Erythroblast (primary cell): ENCODE results near the gene NRM.
"Not testable (repeated sequence)": the region's sequence is repeated elsewhere in the genome, so short reads cannot be mapped to it uniquely, and the experiment has no call there.

ENCODE experiments used
- GATA1 ChIP-seq: IDR thresholded peaks from 2 replicates; pipeline ENCODE4 v1.6.1; 2011; ENCODE audit warnings: low read depth, mild to moderate bottlenecking, control low read depth, low read length, moderate library complexity
- POLR2A ChIP-seq: IDR thresholded peaks from 2 replicates; pipeline ENCODE4 v1.6.1; 2011; ENCODE audit warnings: mild to moderate bottlenecking, low read length

DNA sequence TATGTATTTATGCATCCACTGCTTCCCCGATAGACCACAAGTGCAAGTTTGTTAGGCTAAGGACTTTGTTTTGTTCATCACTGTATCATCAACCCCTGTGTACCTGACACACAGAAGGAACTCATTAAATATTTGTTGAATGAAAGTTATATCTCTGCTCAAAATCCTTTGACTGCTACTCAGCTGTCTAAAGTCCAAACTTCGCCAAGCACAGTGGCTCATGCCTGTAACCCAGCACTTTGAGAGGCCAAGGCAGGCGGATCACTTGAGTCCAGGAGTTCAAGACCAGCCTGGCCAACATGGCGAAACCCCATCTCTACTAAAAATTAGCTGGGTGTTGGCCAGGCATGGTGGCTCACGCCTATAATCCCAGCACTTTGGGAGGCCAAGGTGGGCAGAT, 32.9 kb downstream of the NRM start:
- not testable (repeated sequence) for TF ChIP-seq POLR2A, GATA1
